Mammary epithelial cell (primary cell): ENCODE results near the gene GALNT8.

ENCODE experiments used
- EZH2 ChIP-seq: IDR thresholded peaks from 2 replicates; pipeline ENCODE4 v1.6.1; 2012; ENCODE audit warnings: low read length, inconsistent platforms, borderline replicate concordance
- TF ChIP-seq, protein P1 (sequence below), 2 donors: IDR thresholded peaks in 1 of 2; conservative IDR thresholded peaks in 1 of 2; 2 replicates each; pipeline ENCODE4 v1.5.1; 2011 to 2012; ENCODE audit warnings: inconsistent platforms in 2 of 2, low read length in 2 of 2, mild to moderate bottlenecking in 2 of 2, control low read depth in 1 of 2, low read depth in 1 of 2; ENCODE audit not compliant: insufficient read depth in 1 of 2; ENCODE audit errors: extremely low read depth in 1 of 2

GRCh38 chr12:4794491-4794890 lies 74.3 kb downstream of the GALNT8 start:
- TF ChIP-seq, protein P1, sequence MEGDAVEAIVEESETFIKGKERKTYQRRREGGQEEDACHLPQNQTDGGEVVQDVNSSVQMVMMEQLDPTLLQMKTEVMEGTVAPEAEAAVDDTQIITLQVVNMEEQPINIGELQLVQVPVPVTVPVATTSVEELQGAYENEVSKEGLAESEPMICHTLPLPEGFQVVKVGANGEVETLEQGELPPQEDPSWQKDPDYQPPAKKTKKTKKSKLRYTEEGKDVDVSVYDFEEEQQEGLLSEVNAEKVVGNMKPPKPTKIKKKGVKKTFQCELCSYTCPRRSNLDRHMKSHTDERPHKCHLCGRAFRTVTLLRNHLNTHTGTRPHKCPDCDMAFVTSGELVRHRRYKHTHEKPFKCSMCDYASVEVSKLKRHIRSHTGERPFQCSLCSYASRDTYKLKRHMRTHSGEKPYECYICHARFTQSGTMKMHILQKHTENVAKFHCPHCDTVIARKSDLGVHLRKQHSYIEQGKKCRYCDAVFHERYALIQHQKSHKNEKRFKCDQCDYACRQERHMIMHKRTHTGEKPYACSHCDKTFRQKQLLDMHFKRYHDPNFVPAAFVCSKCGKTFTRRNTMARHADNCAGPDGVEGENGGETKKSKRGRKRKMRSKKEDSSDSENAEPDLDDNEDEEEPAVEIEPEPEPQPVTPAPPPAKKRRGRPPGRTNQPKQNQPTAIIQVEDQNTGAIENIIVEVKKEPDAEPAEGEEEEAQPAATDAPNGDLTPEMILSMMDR (conservative IDR thresholded peaks at IDR 0.05 in 1 of 2, IDR thresholded peaks at IDR 0.05 in 1 of 2; ENCODE audit: extremely low read depth in 1 of 2, insufficient read depth in 1 of 2, low read depth in 1 of 2, low read length in 2 of 2), result no peak
- TF ChIP-seq EZH2, result no peak
